LNCaP clone FGC (cell line): ENCODE measurements around the gene PIP4K2A.
"Not testable (repeated sequence)": the region's sequence is repeated elsewhere in the genome, so short reads cannot be mapped to it uniquely, and the experiment has no call there.

Experiments
- DNase-seq: peaks from one replicate; pipeline ENCODE4 v3.0.0-alpha.2; 2011; ENCODE audit warnings: low read depth
- H3K4me3 ChIP-seq: 2 replicates; pipeline ENCODE4 v1.5.1; 2011; ENCODE audit warnings: mild to moderate bottlenecking, low read depth, low read length, control low read depth
- CTCF ChIP-seq: IDR thresholded peaks from 2 replicates; pipeline ENCODE4 v1.5.1; 2012; ENCODE audit warnings: mild to moderate bottlenecking; ENCODE audit not compliant: control insufficient read depth, insufficient read depth; ENCODE audit errors: extremely low read depth

Gene PIP4K2A

DNA sequence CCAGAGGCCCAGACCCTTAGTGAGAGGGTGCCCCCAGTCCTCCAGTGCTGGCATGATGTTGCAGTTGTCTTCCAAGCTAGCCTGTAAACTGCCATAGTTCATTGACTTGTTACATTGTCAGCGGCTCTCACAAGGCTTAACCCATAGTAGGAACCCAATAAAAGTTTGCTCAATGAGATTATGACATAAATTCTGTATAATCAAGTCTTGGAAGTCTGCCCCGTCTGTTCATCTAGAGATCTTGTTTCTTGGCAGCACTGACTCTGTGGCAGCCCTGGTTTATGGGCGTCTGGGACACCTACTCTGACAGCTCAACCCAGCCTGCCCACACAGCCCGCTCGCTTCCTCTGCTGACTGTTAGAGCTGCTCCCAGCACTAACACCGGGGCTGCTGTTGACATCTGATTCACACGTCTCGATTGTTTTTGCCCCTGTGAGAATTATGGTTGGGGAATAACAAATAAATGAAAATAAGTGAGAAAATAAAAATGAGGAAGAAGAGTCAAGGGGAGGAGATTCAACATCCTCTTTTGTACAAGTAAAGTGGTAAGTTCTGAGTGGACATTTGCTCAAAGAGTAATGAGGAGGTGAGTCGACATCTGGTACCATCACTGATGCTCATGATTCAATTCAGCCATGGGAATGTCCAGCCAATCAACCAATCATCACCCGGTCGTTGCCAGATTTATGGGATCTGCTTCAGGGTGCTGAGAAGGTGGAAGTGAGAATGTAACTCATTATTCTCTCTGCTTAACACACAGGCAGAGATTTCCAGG lies 208.3 kb downstream of the PIP4K2A start:
- TF ChIP-seq CTCF: 0 out of 2 replicates have a peak, but pooled peaks have one; percentile 0
- peak; percentile 94 for DNase-seq
- H3K4me3 ChIP-seq: no peak overlapping the region

DNA sequence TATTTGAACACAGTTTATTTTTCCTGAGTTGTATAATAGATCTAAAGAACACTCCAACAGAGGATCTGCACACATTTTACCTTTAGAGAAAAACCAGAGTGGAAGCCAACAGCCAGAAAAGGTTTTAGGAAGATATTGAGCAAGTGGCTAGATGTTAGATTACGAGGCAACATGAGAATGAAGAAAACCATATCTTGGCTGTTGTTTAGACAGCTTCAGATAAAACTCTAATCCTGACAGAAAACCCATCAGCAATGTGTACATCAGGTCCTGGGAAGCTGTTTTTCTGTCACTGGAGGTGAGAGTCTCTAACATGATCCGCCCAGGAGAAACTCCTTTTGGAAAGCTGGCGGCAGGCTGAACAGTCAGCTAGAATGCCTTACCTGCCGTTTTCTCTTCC lies 209.6 kb downstream of the PIP4K2A start:
- TF ChIP-seq CTCF: no peak
- no peak for DNase-seq
- no peak overlapping the region for H3K4me3 ChIP-seq

GRCh38 chr10:22503315-22504088 lies 210.9 kb downstream of the PIP4K2A start:
- DNase-seq: no peak
- no peak for TF ChIP-seq CTCF
- H3K4me3 ChIP-seq: no peak overlapping the region

DNA sequence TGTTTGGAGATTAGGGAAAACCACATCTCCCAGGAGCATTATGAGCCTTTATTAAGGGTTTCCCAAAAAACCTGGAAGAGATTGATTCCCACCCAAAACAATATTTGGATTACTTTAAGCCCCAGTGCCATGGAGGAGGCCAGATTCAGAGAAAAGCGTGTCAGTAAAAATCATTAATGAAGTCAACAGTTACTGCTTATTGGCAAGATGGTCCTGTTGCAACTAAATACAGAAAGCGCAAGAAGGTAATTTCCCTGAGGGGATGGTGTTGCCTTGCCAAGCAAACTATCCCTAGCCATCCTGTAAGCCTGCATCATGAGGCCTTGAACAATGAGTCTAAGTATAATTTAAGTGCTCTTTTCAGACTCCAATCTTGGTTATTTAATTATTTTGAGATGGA lies 212.5 kb downstream of the PIP4K2A start:
- H3K4me3 ChIP-seq: no peak overlapping the region
- DNase-seq: no peak
- no peak for TF ChIP-seq CTCF

DNA sequence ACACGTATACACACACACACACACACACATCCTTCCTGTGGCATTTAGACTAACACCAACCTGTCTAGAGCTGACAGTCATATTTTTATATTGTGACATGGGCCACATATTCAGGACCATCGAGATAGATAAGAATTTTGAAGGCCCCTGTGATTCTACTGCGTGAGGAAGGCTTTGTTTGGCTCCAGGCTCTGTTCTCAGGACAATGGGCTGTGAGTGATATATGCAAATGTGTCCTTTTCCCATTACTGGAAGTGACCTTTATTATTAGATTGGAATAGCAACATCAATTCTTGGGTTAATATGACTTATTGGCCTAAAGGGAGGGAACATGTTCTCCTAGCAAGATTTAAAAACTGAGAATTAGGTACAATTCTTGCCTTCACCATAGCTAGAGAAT lies 213.0 kb downstream of the PIP4K2A start:
- DNase-seq: no peak
- H3K4me3 ChIP-seq: no peak overlapping the region
- TF ChIP-seq CTCF: no peak

DNA sequence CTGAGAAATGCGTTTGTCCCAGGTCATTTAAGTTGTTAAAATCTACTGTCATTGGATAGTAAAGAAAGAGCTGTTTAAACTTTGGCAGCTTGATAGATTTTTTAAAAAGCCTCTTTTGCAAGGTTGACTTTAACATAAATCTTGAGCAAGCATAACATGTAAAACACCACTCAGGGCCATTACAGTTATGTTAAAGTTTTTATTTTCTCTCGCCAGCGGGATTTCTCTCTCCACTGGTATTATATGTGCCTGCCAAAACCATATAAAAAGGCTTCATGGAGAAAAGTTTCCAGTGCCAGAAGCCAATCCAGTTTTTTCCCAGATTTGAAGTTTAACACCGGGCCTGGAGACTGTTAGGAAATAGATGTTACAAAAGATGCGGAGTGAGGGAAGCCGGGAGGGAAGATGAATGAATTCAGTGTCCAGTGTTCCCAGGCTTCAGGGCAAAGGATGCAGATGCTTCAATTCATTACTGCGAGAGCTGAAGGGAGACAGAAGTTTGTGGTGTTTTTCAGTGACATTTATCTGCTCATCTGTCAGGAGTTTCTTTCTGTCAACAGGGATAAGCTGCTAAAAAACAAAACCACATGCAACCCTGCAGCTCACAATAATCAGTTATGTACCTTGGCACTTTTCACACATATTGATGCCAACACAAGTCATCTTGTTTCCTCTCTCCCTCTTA lies 213.6 kb downstream of the PIP4K2A start:
- DNase-seq: peak; percentile 89
- H3K4me3 ChIP-seq: no peak overlapping the region
- no peak for TF ChIP-seq CTCF

DNA sequence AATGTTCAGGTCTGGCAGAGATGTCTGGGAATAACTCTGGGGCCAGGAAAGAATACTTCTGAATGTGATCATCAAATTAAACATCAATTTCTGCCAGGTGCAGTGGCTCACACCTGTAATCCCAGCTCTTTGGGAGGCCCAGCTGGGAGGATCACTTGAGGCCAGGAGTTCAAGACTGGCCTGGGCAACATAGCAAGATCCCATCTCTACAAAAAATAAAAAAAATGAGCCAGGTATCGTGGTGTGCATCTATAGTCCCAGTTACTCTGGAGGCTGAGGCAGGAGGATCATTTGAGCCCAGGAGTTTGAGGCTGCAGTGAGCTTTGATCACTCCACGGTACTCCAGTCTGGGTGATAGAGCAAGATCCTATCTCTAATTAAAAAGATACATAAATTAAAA lies 214.4 kb downstream of the PIP4K2A start:
- not testable (repeated sequence) for H3K4me3 ChIP-seq, DNase-seq
